HepG2 (cell line): ENCODE measurements around the gene KRTAP5-9.
"Not testable (repeated sequence)": the region's sequence is repeated elsewhere in the genome, so short reads cannot be mapped to it uniquely, and the experiment has no call there.

Experiments used
- HNF4A ChIP-seq: sonication (generic); formaldehyde crosslinking; IDR thresholded peaks from 2 replicates; pipeline ENCODE4 v1.4.0; 2020; ENCODE audit warnings: missing genetic modification reagents
- KDM1A ChIP-seq: IDR thresholded peaks from 2 replicates; pipeline ENCODE4 v1.6.1; 2016; ENCODE audit warnings: missing compliant biosample characterization
- PHB2 ChIP-seq: fragments of 450-650 bp; IDR thresholded peaks from 2 replicates; pipeline ENCODE4 v1.6.1; 2018; ENCODE audit not compliant: partially characterized antibody
- POLR2A ChIP-seq, 2 experiments: IDR thresholded peaks; 2 replicates each; pipeline ENCODE4 v1.6.1; 2011; ENCODE audit warnings: low read depth in 2 of 2, low read length in 2 of 2, mild to moderate bottlenecking in 1 of 2, moderate library complexity in 1 of 2; ENCODE audit not compliant: insufficient read depth in 1 of 2
- PRMT3 ChIP-seq: sonication (generic); formaldehyde crosslinking; IDR thresholded peaks from 2 replicates; pipeline ENCODE4 v1.8.1; 2022; ENCODE audit warnings: low read depth, mild to moderate bottlenecking, moderate library complexity, missing genetic modification reagents, borderline replicate concordance
- PRPF4 ChIP-seq: fragments of 200-400 bp; formaldehyde crosslinking; IDR thresholded peaks from 2 replicates; pipeline ENCODE4 v1.6.1; 2016; ENCODE audit warnings: low read length, low read depth; ENCODE audit not compliant: poor library complexity, severe bottlenecking
- RAD21 ChIP-seq: fragments of 450-650 bp; formaldehyde crosslinking; IDR thresholded peaks from 2 replicates; pipeline ENCODE4 v1.5.0; 2020; ENCODE audit warnings: mild to moderate bottlenecking
- TBP ChIP-seq: sonication (generic); formaldehyde crosslinking; IDR thresholded peaks from 2 replicates; pipeline ENCODE4 v1.5.0; 2020; ENCODE audit warnings: missing genetic modification reagents
- ZNF274 ChIP-seq: sonication (generic); formaldehyde crosslinking; IDR thresholded peaks from 2 replicates; pipeline ENCODE4 v1.5.1; 2020; ENCODE audit warnings: mild to moderate bottlenecking, missing genetic modification reagents
- TF ChIP-seq, protein P1 (sequence below): sonication (generic); formaldehyde crosslinking; IDR thresholded peaks from 2 replicates; pipeline ENCODE4 v1.5.0; 2020; ENCODE audit warnings: mild to moderate bottlenecking, missing genetic modification reagents, moderate library complexity

DNA sequence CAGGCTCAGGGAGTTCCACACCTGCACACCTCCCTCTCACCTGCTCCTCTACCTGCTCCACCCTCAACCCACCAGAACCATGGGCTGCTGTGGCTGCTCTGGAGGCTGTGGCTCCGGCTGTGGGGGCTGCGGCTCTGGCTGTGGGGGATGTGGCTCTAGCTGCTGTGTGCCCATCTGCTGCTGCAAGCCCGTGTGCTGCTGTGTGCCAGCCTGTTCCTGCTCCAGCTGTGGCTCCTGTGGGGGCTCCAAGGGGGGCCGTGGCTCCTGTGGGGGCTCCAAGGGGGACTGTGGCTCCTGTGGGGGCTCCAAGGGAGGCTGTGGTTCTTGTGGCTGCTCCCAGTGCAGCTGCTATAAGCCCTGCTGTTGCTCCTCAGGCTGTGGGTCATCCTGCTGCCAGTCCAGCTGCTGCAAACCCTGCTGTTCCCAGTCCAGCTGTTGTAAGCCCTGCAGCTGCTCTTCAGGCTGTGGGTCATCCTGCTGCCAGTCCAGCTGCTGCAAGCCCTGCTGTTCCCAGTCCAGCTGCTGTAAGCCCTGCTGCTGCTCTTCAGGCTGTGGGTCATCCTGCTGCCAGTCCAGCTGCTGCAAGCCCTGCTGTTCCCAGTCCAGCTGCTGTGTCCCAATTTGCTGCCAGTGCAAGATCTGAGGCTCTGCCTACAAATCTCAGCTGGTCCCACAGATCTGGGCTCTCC is 10.1 kb upstream of the KRTAP5-9 start, which contains the start of gene KRTAP5-8:
- not testable (repeated sequence) for TF ChIP-seq PHB2; RAD21 (CRISPR knock-in tag); TBP (CRISPR knock-in tag); KDM1A; ZNF274; HNF4A (CRISPR knock-in tag); PRPF4; PRMT3 (CRISPR knock-in tag); POLR2A (IDR thresholded peaks at IDR 0.05; ENCODE audit: insufficient read depth in 1 of 2, low read depth in 2 of 2, low read length in 2 of 2)
- TF ChIP-seq, protein P1, sequence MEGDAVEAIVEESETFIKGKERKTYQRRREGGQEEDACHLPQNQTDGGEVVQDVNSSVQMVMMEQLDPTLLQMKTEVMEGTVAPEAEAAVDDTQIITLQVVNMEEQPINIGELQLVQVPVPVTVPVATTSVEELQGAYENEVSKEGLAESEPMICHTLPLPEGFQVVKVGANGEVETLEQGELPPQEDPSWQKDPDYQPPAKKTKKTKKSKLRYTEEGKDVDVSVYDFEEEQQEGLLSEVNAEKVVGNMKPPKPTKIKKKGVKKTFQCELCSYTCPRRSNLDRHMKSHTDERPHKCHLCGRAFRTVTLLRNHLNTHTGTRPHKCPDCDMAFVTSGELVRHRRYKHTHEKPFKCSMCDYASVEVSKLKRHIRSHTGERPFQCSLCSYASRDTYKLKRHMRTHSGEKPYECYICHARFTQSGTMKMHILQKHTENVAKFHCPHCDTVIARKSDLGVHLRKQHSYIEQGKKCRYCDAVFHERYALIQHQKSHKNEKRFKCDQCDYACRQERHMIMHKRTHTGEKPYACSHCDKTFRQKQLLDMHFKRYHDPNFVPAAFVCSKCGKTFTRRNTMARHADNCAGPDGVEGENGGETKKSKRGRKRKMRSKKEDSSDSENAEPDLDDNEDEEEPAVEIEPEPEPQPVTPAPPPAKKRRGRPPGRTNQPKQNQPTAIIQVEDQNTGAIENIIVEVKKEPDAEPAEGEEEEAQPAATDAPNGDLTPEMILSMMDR (CRISPR knock-in tag): not testable (repeated sequence)
